SHP77 treated with DMSO at 0.1 percent for 48 hours (cell line): ENCODE measurements around the gene ACTL7B.
"Not testable (repeated sequence)": the region's sequence is repeated elsewhere in the genome, so short reads cannot be mapped to it uniquely, and the experiment has no call there.

Experiments
- DNase-seq: peaks from one replicate; lab custom pipeline; 2025; lab: John Stamatoyannopoulos, UW

ACTL7B gene

DNA sequence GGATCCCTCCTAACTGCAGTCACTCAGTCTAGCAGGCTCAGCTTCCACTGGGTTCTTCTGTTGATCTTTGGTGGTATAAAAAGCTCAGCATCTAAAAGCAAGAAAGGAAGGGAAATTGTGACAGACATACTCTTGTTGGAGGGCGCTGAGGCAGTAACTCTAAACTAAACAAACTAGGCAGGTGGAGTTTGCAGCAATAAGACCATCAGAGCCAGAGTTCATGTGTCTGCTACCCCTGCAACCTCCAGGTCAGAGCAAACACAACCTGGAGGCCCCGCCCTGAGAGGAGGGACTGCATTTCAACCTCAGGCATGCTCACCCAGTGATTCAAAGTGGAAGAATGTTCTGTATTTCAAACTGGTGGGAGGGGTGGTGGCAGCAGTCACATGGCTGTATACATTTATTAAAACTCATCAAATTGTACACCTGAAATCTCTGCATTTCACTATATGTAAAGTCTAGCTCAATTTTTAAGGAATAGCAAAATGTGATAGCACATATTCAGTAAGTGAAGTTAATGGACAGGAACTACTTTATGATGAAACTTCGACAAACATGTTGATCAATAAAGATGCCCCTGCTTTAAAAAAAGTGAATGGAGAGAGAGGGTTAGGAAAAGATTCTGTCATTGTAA lies 13.4 kb upstream of the ACTL7B start:
- DNase-seq: no peak

DNA sequence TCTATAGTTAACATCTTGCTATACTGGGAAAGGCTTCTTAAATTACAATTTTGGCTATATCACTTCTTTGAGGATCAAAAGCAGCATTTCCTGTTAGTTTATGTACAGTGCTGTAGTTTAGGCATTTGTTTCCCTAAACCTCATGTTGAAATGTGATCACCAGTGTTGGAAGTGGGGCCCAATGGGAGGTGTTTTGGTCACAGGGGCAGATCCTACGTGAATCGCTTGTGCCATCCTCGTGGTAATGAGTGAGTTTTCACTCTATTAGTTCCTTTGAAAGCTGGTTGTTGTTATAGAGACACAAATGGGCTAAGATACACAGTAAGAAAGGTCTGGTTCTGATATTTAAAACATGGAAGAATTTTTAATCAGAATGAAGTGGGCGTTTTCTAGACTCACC lies 12.0 kb upstream of the ACTL7B start:
- no peak for DNase-seq

DNA sequence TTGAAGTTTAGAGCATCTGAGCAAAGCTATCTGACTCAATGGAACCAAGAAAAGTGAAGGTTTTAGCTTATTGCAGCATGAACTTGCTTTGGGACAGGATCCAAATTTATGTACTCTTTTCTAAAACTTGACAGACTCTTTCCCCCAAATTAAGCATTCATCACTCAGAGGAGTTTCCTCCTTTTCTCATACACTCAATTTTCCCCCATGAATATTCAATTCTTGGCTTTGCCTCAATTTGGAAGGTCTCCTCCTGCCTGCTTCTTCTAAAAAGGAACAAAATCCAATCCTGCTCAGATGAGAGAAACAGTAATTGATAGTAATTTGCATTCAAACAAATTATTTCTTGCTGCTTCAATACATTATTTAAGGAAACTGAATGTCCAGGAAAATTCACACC lies 11.3 kb upstream of the ACTL7B start:
- DNase-seq: no peak

DNA sequence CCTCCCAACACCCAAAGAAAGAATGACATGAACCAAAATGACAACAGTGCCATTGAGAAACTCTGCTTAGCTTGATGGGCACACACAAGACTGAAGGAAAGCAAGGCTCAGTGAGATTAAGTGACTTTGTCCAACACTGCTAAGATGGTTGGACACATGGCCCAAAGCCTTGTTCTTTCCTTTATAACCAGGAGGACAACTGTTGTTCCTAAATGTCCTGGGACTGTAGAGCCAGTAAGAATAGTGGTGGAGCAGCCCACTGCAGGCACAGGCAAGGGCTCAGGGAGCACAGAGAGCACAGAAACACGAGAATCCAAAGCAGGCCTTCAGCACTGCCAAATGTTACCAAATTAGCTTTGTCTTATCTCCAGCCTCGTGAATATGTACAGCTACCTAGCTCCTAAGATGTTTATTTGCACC lies 10.2 kb upstream of the ACTL7B start:
- no peak for DNase-seq

DNA sequence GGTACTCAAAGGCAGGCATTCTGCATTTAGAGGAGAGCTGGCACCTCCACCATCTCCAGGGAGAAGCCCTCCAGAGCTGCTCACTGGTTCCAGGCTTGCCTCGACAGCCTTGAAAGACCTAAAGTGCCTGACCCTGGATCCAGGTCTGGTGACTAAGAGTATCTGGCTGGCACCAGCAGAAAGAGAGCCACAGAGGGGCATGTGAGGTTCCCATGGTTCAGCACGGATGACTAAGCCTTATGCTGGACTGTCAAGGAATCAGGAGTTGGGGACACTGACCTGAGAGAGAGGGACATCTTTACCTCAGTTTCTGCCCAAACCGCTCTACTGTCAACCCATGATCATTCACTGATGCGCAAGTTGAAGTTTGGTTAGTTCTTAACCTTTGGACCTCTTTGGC lies 9.3 kb upstream of the ACTL7B start:
- no peak for DNase-seq

DNA sequence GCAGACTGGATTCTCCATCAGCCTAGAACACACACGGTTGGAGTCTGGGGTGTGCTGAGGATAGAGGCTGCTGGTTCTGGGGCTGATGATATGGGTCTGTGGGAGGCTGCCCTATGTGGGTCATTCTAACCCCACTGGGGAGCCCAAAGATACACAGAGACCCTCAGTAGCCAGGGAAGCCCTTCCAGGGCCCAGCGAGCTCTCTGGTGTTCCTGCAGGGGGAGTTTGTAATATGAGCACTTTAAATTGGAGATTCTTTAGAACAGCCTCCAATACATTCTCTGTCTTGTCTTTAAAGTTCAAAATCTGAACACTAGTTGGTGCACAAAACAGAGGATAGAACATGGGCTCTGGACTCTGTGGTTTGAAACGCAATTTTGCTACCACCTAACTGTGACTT lies 8.7 kb upstream of the ACTL7B start:
- no peak for DNase-seq

DNA sequence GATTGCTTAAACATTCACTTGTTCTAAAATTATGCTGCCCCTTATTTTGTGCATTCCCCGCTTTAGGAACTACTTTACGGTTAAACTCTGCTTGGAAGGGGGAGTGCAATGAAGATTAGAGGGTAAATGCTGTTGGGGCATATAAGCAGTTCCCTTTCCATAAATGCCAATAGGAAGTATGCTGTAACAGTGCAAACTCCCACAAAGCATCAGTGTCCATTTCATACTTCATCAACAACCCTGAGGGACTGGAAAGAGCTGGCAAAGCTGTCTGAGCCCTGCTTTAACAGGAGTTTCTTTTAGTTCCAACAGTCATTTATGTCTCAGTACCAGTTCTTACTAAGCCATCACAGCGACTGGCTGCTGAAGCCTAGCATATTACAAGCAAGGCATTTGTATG lies 8.1 kb upstream of the ACTL7B start:
- DNase-seq: no peak

DNA sequence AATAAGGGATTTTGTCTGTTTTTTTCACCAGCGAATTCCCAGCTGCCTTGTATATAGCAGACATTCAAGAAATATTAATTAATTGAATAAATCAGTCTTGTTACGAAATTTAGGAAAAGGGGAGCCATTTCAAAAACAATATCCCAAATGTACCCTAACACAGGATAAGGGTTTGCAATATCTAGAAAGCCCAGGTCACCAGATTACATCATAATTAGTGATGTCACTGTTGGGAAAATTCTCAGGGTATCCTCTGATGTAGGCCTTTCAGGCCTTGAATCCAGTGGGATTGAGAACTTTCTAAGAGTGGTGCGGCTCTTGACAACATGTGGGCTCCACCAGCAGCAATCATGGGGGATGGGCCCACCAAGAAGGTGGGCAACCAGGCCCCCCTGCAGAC lies 6.2 kb upstream of the ACTL7B start, which contains the start of gene ACTL7A:
TSS of gene ACTL7A (plus strand) at position 270 of the 400 bp plus-strand sequence. CDS start at position 327, 57 bp downstream.
- DNase-seq: no peak

DNA sequence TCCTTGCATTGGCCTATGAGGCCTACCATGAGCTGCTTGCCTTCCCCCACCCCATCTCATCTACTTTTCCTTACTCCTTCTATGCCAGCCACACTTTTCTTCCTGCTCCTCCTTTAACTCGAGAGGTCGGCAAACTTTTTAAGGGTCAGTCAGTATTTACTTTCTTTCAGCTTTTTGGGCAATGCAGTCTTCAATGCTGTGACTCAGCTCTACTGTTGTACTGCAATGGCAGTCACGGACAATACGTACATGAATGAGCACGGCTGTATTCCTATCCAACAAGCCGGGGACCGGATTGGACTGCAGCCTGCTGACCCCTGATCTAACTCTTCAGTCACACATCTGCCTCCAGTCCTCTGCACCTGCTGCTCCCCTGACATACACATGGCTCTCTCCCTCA lies 5.7 kb upstream of the ACTL7B start:
- peak; percentile 22 for DNase-seq

DNA sequence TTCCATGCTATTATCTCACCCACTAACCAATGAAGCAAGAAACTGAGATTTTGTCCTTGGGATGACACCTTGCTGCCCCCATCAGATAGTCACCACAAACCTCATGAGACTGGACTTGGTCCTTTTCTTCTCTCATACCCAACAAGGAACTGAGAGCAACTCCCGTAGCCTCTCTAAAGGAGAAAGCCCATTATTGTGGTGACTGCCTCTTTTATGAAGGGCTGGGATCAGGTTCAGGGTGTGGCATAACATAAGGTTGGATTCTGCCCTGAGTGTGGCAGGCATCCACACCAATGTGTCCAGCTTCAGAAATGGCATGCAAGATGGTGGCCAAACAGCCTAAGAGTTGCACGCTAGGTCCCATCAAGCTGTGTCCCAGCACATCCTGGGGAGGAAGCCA lies 5.0 kb upstream of the ACTL7B start:
- no peak for DNase-seq

DNA sequence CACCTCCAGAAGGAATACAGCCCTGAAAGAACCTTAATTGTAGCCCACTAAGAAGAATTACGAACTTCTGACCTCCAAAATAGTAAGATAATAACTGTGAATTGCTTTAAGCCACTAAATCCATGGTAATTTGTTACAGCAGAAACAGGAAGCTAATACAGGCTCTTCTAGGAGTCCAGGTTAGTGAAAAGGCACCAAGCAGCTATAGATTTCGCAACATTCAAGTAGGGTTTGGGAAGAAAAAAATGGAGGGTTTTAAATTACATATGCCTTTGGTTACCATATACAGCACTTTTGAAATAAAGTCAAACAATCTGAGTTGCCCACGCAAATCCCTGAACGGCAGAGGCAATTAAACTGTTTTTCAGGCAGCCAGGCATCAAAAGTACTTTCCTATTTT lies 4.6 kb upstream of the ACTL7B start:
- DNase-seq: no peak

DNA sequence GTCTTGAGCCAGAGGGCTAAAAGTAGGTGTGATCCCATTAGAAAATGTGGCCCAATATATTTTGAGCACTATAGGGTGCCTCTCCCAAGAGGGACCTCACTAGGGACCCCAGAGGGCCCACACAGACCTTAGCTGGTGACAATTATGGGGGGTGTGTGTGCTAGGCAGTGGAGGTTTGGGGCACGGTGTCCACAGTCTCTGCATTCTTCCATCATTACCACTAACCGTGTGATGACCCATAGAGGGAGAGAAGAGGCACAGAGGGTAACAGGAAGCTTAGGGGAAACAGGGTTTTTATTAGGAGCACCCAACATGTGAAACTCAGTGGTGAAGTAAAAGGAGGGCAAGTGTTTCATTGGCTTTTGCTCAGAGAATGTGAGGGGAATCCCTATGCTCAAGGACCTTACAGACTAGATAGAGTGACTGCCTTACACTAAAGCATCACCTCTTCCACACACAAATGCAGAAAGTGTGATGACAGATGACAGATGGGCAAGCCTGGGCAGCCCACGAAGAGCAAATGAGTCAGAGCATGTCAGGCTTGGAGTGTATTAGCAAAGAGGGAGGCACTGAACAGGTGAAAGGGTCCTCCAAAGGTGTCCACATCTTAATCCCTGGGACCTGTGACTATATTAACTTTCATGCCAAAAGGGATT lies 3.8 kb upstream of the ACTL7B start:
- DNase-seq: no peak

DNA sequence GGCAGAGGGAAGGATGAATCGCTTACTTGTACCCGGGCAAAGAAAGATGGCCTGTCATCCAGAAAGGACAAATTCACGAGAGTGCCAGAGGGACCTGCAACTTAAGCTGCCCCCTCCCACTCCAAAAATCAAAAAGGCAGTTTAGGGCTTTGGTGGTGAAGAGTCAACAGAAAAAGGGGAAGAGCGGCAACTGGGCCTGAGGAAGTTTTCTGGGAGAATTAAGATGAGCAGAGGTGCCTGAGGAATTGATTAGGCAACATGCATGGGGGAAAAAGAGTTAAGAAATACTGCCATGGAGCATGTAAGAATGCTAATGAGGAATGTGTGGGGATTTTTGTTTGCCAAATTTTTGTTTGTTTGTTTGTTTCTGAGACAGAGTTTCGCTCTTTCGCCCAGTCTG lies 1.8 kb upstream of the ACTL7B start:
- no peak for DNase-seq

DNA sequence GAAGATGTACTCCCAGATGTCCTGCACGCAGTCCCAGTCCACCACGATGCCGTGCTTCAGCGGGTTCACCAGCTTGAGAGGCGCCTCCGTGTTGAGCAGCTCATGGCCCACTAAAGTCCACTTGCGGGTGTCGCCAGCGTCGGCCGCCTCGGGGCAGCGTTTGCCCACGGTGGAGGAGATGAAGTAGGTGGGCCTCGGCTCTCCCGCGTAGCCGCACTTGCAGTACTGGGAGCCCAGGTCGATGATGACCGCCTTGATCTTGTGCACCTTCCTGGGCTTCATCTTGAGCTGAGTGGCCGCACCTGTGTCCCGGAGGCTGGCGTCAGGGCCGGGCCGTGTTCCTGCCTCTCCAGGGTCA lies 278 bp downstream of the ACTL7B start:
- DNase-seq: no peak

DNA sequence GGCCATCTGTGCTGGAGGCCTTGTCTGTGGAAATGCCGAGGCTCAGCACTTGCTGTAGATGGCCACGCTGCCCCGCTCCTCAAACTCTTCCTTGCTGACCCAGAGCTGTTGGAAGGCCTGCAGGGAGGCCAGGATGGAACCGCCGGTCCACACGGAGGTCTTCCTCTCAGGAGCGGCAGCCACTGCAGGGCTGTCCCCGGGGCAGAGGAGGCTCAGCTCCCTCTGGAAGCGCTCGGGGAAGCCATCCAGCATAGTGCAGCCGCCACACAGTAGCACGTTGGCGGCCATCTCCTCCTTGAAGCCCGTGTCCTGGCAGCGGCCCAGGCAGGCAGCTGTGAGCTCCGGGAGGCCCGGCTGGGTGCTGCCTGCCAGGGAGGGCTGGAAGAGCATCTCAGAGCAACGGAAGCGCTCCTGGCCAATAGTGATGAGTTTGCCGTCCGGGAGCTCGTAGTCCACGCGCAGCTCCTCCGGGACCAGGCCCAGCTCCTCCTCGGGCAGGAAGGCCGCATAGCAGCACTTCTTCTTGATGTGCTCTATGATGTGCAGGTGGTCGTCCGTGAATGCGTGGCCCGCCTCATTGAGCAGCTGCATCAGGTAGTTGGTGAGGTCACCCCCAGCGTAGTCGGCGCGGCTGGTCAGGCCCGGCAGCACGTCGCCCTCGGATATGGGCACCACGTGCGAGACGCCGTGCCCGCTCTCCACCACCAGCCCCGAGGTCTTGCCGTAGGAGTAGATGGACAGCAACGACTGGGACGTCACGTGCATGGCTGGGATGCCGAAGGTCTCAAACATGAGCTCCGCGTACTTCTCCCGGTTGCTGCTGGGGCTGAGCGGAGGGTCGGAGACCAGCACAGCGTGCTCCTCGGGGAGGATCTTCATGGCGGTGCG lies 901 bp downstream of the ACTL7B start:
- DNase-seq: peak; percentile 14

DNA sequence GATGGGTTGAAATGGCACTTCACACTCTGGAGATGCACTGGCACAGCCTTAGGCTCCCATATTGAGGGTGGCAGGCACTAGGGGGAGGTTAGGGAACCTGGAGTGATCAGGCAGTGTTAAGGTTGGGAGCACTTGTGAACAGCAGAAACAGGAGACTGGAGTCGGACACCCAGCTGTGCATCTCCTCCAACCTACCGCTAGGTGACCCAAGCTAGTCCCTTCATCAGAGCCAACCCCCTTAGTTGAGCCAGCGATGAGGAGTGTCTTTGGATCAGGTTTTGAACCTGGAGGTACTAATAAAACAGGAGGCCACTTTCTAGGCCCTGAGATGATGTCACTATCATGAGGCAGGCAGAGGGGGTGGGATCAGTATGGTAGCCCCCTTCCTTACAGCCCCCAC lies 1.7 kb downstream of the ACTL7B start:
- no peak for DNase-seq

DNA sequence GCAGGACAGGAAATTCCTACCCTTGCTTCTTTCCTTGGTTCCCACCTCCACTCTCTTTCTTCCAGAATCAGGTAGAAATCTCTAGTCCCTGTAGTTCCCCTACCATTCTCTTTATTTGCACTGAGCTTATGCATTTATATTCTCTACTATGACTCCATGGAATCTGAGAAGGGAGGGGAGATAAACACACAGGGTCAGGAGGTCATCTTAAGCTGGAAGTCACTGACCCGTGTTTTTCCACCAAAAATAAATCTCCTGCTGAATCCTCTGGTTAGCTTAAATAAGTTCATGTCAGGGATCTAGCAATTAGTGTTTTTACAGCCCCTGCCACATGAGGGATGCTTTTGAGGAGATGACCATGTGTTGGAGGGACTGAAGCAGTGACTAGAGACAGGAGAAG lies 3.7 kb downstream of the ACTL7B start:
- no peak for DNase-seq

DNA sequence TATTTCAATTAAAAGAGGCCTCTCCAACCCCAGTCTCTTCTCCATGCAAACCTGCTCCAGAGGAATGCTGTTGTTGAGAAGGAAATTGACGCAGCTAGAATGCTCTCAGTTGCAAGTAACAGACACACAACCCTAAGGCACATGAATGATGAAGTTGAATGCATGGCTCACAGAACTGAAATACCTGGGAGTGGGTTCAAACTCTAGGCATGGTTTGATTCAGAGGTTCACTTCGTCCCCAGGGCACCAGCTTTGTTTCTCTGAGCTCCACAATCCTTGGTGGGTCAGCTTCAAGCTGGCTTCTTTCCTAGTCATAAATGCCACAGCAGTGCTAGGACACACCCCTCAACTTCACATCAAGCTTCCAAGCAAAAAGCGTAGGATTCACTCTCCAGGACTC lies 4.6 kb downstream of the ACTL7B start:
- no peak for DNase-seq

DNA sequence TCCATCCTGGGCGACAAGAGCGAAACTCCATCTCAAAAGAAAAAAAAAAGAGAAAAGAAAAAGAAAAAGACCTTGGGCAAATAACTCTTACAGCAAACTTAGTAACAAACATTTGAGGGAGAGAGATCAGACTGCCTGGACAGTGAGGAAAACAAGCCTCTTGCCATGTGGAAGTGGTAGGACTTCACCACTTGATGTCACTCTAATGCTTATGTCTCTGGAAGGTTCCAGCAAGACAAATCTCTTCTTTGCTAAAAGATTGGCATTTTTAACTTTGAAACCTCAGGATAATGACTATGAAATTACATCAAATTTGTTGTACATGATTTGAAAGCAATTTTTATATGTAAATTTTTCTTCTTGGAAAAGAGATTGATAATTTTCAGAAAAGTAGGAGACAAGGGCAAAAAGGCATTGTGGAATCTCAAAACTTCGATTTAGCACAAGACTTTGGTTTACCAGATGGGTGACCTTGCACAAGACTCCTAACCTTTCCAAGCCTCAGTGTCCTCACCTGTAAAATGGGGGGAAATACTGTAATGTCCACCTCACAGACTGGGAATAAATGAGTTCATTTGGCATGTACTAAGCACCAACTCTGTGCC lies 5.4 kb downstream of the ACTL7B start:
- DNase-seq: no peak

DNA sequence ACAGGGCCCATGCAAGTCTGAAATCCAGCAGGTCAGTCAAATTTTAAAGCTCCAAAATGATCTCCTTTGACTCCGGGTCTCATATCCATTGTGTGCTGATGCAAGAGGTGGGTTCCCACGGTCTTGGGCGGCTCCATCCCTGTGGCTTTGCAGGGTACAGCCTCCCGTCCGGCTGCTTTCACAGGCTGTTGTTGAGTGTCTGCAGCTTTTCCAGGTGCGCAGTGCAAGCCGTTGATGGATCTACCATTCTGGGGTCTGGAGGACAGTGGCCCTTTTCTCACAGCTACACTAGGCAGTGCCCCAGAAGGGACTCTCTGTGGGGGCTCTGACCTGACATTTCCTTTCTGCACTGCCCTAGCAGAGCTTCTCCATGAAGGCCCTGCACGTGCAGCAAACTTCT lies 7.5 kb downstream of the ACTL7B start:
- DNase-seq: not testable (repeated sequence)

DNA sequence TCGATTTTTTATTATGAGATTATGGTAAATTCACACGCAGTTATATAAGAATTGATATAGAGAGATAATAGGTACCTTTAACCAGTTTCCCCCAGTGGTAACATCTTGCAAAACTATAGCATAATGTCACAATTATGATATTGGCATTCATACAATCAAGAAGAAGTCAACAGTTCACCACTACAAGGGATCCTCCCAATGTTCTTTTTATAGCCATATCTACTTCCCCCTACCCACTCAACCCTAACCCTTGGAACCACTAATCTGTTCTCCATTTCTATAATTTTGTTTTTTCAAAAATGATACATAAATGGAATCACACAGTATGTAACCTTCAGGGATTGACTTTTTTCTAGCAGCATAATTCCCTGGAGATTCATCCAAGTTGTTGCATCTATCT lies 9.8 kb downstream of the ACTL7B start:
- no peak for DNase-seq

DNA sequence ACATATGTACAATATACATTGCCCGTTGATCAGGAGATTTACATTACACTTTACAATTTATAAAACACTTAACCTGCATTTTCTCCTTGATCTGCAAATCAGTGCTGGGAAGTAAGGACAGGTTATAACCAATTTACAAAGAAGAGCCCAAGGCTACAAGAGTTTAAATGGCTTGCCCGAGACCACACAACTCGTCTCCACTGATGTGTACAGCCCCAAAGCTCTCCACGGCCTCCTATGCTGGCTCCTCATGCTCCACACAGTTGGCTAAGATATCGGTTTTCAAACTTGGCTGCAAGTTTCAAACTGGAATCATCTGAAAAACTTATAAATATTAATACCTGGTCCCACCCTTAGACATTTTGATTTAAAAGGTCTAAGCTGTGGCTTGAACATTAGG lies 10.3 kb downstream of the ACTL7B start:
- no peak for DNase-seq

DNA sequence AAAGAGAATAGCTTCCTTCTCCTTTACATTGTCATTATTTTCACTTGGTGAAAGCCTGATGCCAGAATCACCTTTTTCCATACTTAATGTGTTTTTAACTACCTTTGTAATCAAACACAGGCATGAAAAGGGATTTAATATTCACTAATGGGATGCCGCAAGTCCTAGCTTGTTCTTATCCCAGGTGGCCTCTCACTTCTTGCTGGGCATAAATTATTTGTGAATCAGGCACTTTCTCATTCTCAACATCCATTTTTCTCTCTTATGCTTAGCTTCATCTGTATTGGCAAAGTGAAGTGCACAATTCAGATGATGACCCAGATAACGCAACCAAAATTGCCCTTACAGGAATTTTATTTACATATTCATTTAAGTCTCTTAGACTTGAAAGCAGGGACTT lies 10.9 kb downstream of the ACTL7B start:
- DNase-seq: no peak
